CD14-positive monocyte (primary cell): ENCODE results near the gene CUEDC1. TPM values are rescaled to one million over a fixed set of nuclear protein-coding genes. Genes with fewer than 3 reads are reported as not detected.

Source experiments
- DNase-seq, 3 donors: peaks; one replicate each; pipeline ENCODE4 v3.0.0-alpha.2; 2011 to 2022
- H2AFZ ChIP-seq: 2 replicates; pipeline ENCODE4 v1.6.0; 2012; ENCODE audit warnings: mild to moderate bottlenecking, low read depth, low read length, inconsistent platforms; ENCODE audit not compliant: insufficient read depth, poor library complexity, severe bottlenecking
- H3K27ac ChIP-seq, 2 donors: 1 replicate in 1 of 2; 2 replicates in 1 of 2; pipeline ENCODE4 v1.5.1; 2012 to 2013; ENCODE audit warnings: low read length in 2 of 2, control low read depth in 1 of 2, inconsistent platforms in 1 of 2, low read depth in 1 of 2, mild to moderate bottlenecking in 1 of 2
- H3K27me3 ChIP-seq, 2 donors: one replicate each; pipeline versions ENCODE4 v1.6.0 to v1.6.1; 2011 to 2013; ENCODE audit warnings: low read length in 2 of 2; ENCODE audit not compliant: control insufficient read depth in 2 of 2, insufficient read depth in 2 of 2
- H3K36me3 ChIP-seq, 2 donors: replicated peaks in 1 of 2; 1 replicate in 1 of 2; 2 replicates in 1 of 2; pipeline versions ENCODE4 v1.5.1 to v1.6.1; 2012 to 2013; ENCODE audit warnings: low read length in 2 of 2, control low read depth in 1 of 2, inconsistent platforms in 1 of 2, mild to moderate bottlenecking in 1 of 2; ENCODE audit not compliant: insufficient read depth in 2 of 2, control insufficient read depth in 1 of 2
- H3K4me1 ChIP-seq, 2 donors: 1 replicate in 1 of 2; 2 replicates in 1 of 2; pipeline versions ENCODE4 v1.5.1 to v1.6.1; 2012 to 2013; ENCODE audit warnings: low read length in 2 of 2, control low read depth in 1 of 2, inconsistent platforms in 1 of 2, mild to moderate bottlenecking in 1 of 2, moderate library complexity in 1 of 2; ENCODE audit not compliant: insufficient read depth in 2 of 2, control insufficient read depth in 1 of 2
- H3K4me2 ChIP-seq: replicated peaks from 2 replicates; pipeline ENCODE3; 2012; ENCODE audit warnings: low read length, moderate library complexity, mild to moderate bottlenecking; ENCODE audit not compliant: poor library complexity, severe bottlenecking; ENCODE audit errors: extremely low read depth
- H3K4me3 ChIP-seq, 3 experiments: fragments of 200-600 bp in 1 of 3; sonication (generic) in 1 of 3; replicated peaks in 1 of 3; 1 replicate in 2 of 3; 2 replicates in 1 of 3; pipeline ENCODE4 v1.5.1; 2011 to 2013; ENCODE audit warnings: low read length in 3 of 3, mild to moderate bottlenecking in 3 of 3, control low read depth in 2 of 3, low read depth in 2 of 3, inconsistent platforms in 1 of 3, moderate library complexity in 1 of 3
- H3K79me2 ChIP-seq: 2 replicates; pipeline ENCODE4 v1.6.0; 2012; ENCODE audit warnings: mild to moderate bottlenecking, control low read depth, inconsistent platforms, low read length, moderate library complexity; ENCODE audit not compliant: insufficient read depth
- H3K9ac ChIP-seq: 2 replicates; pipeline ENCODE4 v1.6.0; 2017; ENCODE audit warnings: low read length, mild to moderate bottlenecking; ENCODE audit not compliant: insufficient read depth, poor library complexity, severe bottlenecking
- H3K9me3 ChIP-seq, 2 donors: replicated peaks in 1 of 2; 1 replicate in 1 of 2; 2 replicates in 1 of 2; pipeline versions ENCODE4 v1.5.1 to v1.6.1; 2012 to 2013; ENCODE audit warnings: low read length in 2 of 2, control low read depth in 1 of 2; ENCODE audit not compliant: control insufficient read depth in 1 of 2, insufficient read depth in 1 of 2
- H4K20me1 ChIP-seq: 2 replicates; pipeline ENCODE4 v1.6.0; 2012; ENCODE audit warnings: mild to moderate bottlenecking, low read length, control low read depth, moderate library complexity; ENCODE audit not compliant: insufficient read depth
- H3K27ac Mint-ChIP-seq, 7 donors: one replicate each; pipeline ENCODE4 v1.8.0; 2020; ENCODE audit warnings: mild to moderate bottlenecking in 7 of 7, mixed read lengths in 7 of 7, moderate library complexity in 6 of 7, inconsistent platforms in 2 of 7
- H3K27me3 Mint-ChIP-seq, 3 donors: one replicate each; pipeline ENCODE4 v1.8.0; 2021 to 2022; ENCODE audit warnings: low read depth in 3 of 3, mild to moderate bottlenecking in 3 of 3, mixed read lengths in 3 of 3, moderate library complexity in 3 of 3, inconsistent platforms in 1 of 3
- H3K36me3 Mint-ChIP-seq, 2 donors: one replicate each; pipeline ENCODE4 v1.8.0; 2020; ENCODE audit warnings: mixed read lengths in 2 of 2, inconsistent platforms in 1 of 2, mild to moderate bottlenecking in 1 of 2
- H3K4me1 Mint-ChIP-seq: one replicate; pipeline ENCODE4 v1.8.0; 2020; ENCODE audit warnings: mild to moderate bottlenecking, mixed read lengths
- H3K4me3 Mint-ChIP-seq, 2 donors: one replicate each; pipeline ENCODE4 v1.8.0; 2020; ENCODE audit warnings: mild to moderate bottlenecking in 2 of 2, mixed read lengths in 2 of 2, moderate library complexity in 1 of 2
- H3K9me3 Mint-ChIP-seq, 7 donors: one replicate each; pipeline ENCODE4 v1.8.0; 2020 to 2022; ENCODE audit warnings: mixed read lengths in 7 of 7, mild to moderate bottlenecking in 6 of 7, moderate library complexity in 6 of 7, inconsistent platforms in 2 of 7
- CTCF ChIP-seq: fragments of 200-600 bp; IDR thresholded peaks from one replicate; pipeline ENCODE4 v1.8.0; 2022; ENCODE audit warnings: antibody characterized with exemption, mild to moderate bottlenecking
- WGBS: methylation state at CpG from one replicate; pipeline ENCODE4 v1.1.5; 2013; ENCODE audit warnings: missing lambda C conversion rate; ENCODE audit not compliant: insufficient coverage; 5-methylcytosine and 5-hydroxymethylcytosine counted together
- intact Hi-C, 2 donors: fragments of 100-400 bp; cut with micrococcal nuclease; formaldehyde crosslinking; loops; one replicate each; pipeline versions ENCODE4 v1.15.0 to v1.15.1; 2023
- polyA plus RNA-seq, 3 donors: library from polyadenylated mRNA; depleted of rRNA in 1 of 3; unstranded in 2 of 3; stranded (reverse) in 1 of 3; fragments of 300-500 nt in 2 of 3; fragments of >200 nt in 1 of 3; fragmentation: Illumina TruSeq in 2 of 3; gene quantifications; 1 replicate in 2 of 3; 2 replicates in 1 of 3; pipeline ENCODE4 v1.2.3, GENCODE V29; 2012 to 2021

Gene CUEDC1
- polyA plus RNA-seq, 3 donors: 4.2 to 31.0 (median 4.3) TPM

- Mint-ChIP-seq H3K27ac (peak overlapping the region in 1 of 7 donors; percentile 57), H3K4me1 (peaks cover 44% of the 10 kb centered on the region), H3K27me3 (peaks cover 11 to 18% (median 15%) of the 10 kb centered on the region in 3 donors), H3K4me3 (peak overlapping the region in 1 of 2 donors; percentile 51), H3K9me3 (peaks cover 0 to 2% (median 0%) of the 10 kb centered on the region in 7 donors), H3K36me3 (peaks cover 31 to 45% of the 10 kb centered on the region in 2 donors)
- H3K27ac ChIP-seq: no peak overlapping the region
- no peak overlapping the region for H3K4me3 ChIP-seq
- H4K20me1 ChIP-seq: no peaks in the 10 kb centered on the region
- no peaks in the 10 kb centered on the region for H3K9me3 ChIP-seq
- no peak for TF ChIP-seq CTCF
- H3K36me3 ChIP-seq: peaks cover 0 to under 1% of the 10 kb centered on the region in 2 donors
- H3K27me3 ChIP-seq: peaks cover 0 to 10% of the 10 kb centered on the region in 2 donors
- intact Hi-C loops: loop anchor here in 1 of 2 donors (10.0 kb wide), 1 partner anchor 251 kb away; no protein-coding TSS in a partner anchor
- no peak overlapping the region for H3K9ac ChIP-seq
- no peak overlapping the region for H2AFZ ChIP-seq
- no peak overlapping the region for H3K4me2 ChIP-seq
- H3K79me2 ChIP-seq: no peaks in the 10 kb centered on the region
- H3K4me1 ChIP-seq: peaks cover 48 to 50% of the 10 kb centered on the region in 2 donors
- 97% methylated on average over 8 of the region's 8 CpGs for WGBS
- DNase-seq: no peak
Observed at GRCh38 chr17:57864273-57864672, 90.9 kb downstream of the CUEDC1 start.

- H3K27ac ChIP-seq: no peak overlapping the region
- peaks cover 0 to 10% of the 10 kb centered on the region in 2 donors for H3K27me3 ChIP-seq
- Mint-ChIP-seq H3K27ac (no peak overlapping the region), H3K4me3 (peak overlapping the region in 1 of 2 donors; percentile 55), H3K9me3 (peaks cover 0 to 2% (median 0%) of the 10 kb centered on the region in 7 donors), H3K36me3 (peaks cover 31 to 43% of the 10 kb centered on the region in 2 donors), H3K27me3 (peaks cover 11 to 18% (median 14%) of the 10 kb centered on the region in 3 donors), H3K4me1 (peaks cover 32% of the 10 kb centered on the region)
- no peak for TF ChIP-seq CTCF
- no peak for DNase-seq
- H3K4me3 ChIP-seq: no peak overlapping the region
- H3K9me3 ChIP-seq: no peaks in the 10 kb centered on the region
- H3K79me2 ChIP-seq: no peaks in the 10 kb centered on the region
- intact Hi-C loops: loop anchor here in 1 of 2 donors (10.0 kb wide), 1 partner anchor 252 kb away; no protein-coding TSS in a partner anchor
- no peaks in the 10 kb centered on the region for H4K20me1 ChIP-seq
- H3K36me3 ChIP-seq: no peaks in the 10 kb centered on the region
- WGBS: 82% methylated on average over 9 of the region's 16 CpGs
- peaks cover 35 to 37% of the 10 kb centered on the region in 2 donors for H3K4me1 ChIP-seq
- no peak overlapping the region for H3K4me2 ChIP-seq
- no peak overlapping the region for H2AFZ ChIP-seq
- no peak overlapping the region for H3K9ac ChIP-seq
Observed at GRCh38 chr17:57862694-57863667, 92.2 kb downstream of the CUEDC1 start.
